Right lobe of liver (tissue), 6 donors: Measurements from ENCODE around the gene NUP93. TPM values are rescaled to one million over a fixed set of nuclear protein-coding genes. Genes with fewer than 3 reads are reported as not detected.

ENCODE experiments used
- ATAC-seq, 4 donors: fragments of 200-7000 bp; cut with Tn5 transposase; one replicate each; pipeline ENCODE4 v1.9.1; 2020; ENCODE audit warnings: mild to moderate bottlenecking in 4 of 4, moderate library complexity in 4 of 4
- DNase-seq, 3 donors: peaks; one replicate each; pipeline ENCODE4 v3.0.0-alpha.2; 2020
- H3K27ac ChIP-seq, 3 donors: fragments of 200-600 bp; one replicate each; pipeline ENCODE4 v1.8.0; 2022
- H3K27me3 ChIP-seq, 2 donors: fragments of 200-600 bp; one replicate each; pipeline ENCODE4 v1.8.0; 2022
- H3K36me3 ChIP-seq, 4 donors: fragments of 200-600 bp; sonication (generic) in 1 of 4; one replicate each; pipeline versions ENCODE4 v1.5.1 to v1.8.0; 2017 to 2022; ENCODE audit warnings: control low read depth in 1 of 4
- H3K4me1 ChIP-seq, 4 donors: fragments of 200-600 bp; sonication (generic) in 1 of 4; one replicate each; pipeline versions ENCODE4 v1.5.1 to v1.8.0; 2017 to 2022; ENCODE audit warnings: control low read depth in 1 of 4
- H3K4me3 ChIP-seq, 3 donors: fragments of 200-600 bp; one replicate each; pipeline ENCODE4 v1.8.0; 2022
- H3K9me3 ChIP-seq, 4 donors: fragments of 200-600 bp; sonication (generic) in 1 of 4; one replicate each; pipeline versions ENCODE4 v1.5.1 to v1.8.0; 2017 to 2022; ENCODE audit warnings: control low read depth in 1 of 4
- CTCF ChIP-seq, 4 donors: fragments of 200-600 bp in 3 of 4; fragments of 450-650 bp in 1 of 4; IDR thresholded peaks; one replicate each; pipeline versions ENCODE4 v1.5.1 to v1.8.0; 2016 to 2022; ENCODE audit warnings: antibody characterized with exemption in 4 of 4, mild to moderate bottlenecking in 2 of 4
- POLR2A ChIP-seq: fragments of 450-650 bp; IDR thresholded peaks from one replicate; pipeline ENCODE4 v1.6.1; 2017; ENCODE audit warnings: antibody characterized with exemption, mild to moderate bottlenecking
- WGBS: methylation state at CpG from one replicate; pipeline ENCODE4 v1.1.6; 2018; ENCODE audit warnings: low coverage, low lambda C conversion rate; ENCODE audit not compliant: insufficient coverage; ENCODE audit errors: missing lambda C conversion rate; 5-methylcytosine and 5-hydroxymethylcytosine counted together
- intact Hi-C, 2 donors: fragments of 100-400 bp; cut with DNase I; formaldehyde crosslinking; loops; one replicate each; pipeline versions ENCODE4 v1.11.2 to v1.14.1; 2022
- total RNA-seq, 6 experiments: library from RNA; depleted of rRNA in 2 of 6; stranded (reverse); fragments of >200 nt in 2 of 6; fragmentation: NEBNext Ultra II Directional in 3 of 6; extraction: Animal tissue kit (Norgen Biotek cat#: 25700) in 3 of 6; gene quantifications; one replicate each; pipeline versions ENCODE4 v1.1.0 to v1.2.4, GENCODE V29; 2016 to 2023
- donor health status: DM: no; HTN: yes; CAD: no.
- donor health status: DM: no; HTN: no; CAD: no.
- donor health status: DM: no; HTN: no; CAD: no.
- donor health status: DM: no; HTN: yes; CAD: no.
- donor health status: DM: no; HTN: yes; CAD: no.

Gene NUP93
- total RNA-seq, 6 experiments from 2014 or later: 8.3 to 17.0 (median 12.8) TPM

DNA sequence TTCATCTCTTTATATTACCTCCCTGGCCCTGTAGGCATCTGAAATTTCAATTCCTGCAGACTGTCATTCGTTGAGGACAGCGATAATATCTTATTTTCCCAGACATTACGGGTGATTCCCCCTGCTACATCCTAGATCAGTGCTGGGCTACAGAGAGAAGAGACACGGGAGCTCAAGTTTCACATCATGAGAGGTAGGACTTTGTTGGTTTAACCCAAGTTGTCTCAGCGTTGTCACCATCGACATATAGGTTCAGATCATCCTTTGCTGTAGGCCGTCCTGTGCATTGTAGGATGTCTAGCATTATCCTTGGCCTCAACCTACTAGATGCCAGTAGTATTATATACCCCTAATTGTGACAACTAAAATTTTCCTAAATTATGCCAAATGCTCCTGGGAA lies 28.4 kb upstream of the NUP93 start:
- H3K9me3 ChIP-seq: no peaks in the 10 kb centered on the region
- ATAC-seq: no peak
- intact Hi-C loops: no loop called here
- no peaks in the 10 kb centered on the region for H3K27me3 ChIP-seq
- no peak overlapping the region for H3K27ac ChIP-seq
- 70% methylated on average over 4 of the region's 7 CpGs for WGBS
- no peak for TF ChIP-seq CTCF (IDR thresholded peaks at IDR 0.05)
- TF ChIP-seq POLR2A: no peak
- H3K4me1 ChIP-seq: no peaks in the 10 kb centered on the region
- H3K36me3 ChIP-seq: no peaks in the 10 kb centered on the region
- no peak for DNase-seq
- H3K4me3 ChIP-seq: no peak overlapping the region

- Histone ChIP-seq H3K9me3 (no peaks in the 10 kb centered on the region), H3K36me3 (no peaks in the 10 kb centered on the region), H3K27me3 (no peaks in the 10 kb centered on the region), H3K4me3 (no peak overlapping the region), H3K27ac (no peak overlapping the region), H3K4me1 (no peaks in the 10 kb centered on the region)
- intact Hi-C loops: no loop called here
- ATAC-seq (no peak), DNase-seq (no peak)
- WGBS: 69% methylated on average over 4 of the region's 5 CpGs
- TF ChIP-seq POLR2A (no peak), CTCF (IDR thresholded peaks at IDR 0.05) (no peak)
Observed at GRCh38 chr16:56702836-56703235, 27.1 kb upstream of the NUP93 start.

- DNase-seq (no peak), ATAC-seq (no peak)
Observed at GRCh38 chr16:56708525-56709442, 21.1 kb upstream of the NUP93 start.

GRCh38 chr16:56709443-56710040 lies 20.4 kb upstream of the NUP93 start:
- intact Hi-C loops: no loop called here

More at GRCh38 chr16:56708525-56709442, 21.1 kb upstream of the NUP93 start:
- Histone ChIP-seq H3K36me3 (no peaks in the 10 kb centered on the region), H3K27ac (no peak overlapping the region), H3K4me3 (no peak overlapping the region), H3K27me3 (no peaks in the 10 kb centered on the region), H3K9me3 (no peaks in the 10 kb centered on the region), H3K4me1 (no peaks in the 10 kb centered on the region)
- TF ChIP-seq POLR2A: no peak
- intact Hi-C loops: no loop called here
- WGBS: 59% methylated on average over 9 of the region's 13 CpGs

More at GRCh38 chr16:56709443-56710040, 20.4 kb upstream of the NUP93 start:
- Histone ChIP-seq H3K4me3 (no peak overlapping the region), H3K9me3 (no peaks in the 10 kb centered on the region), H3K4me1 (no peaks in the 10 kb centered on the region), H3K36me3 (no peaks in the 10 kb centered on the region), H3K27ac (no peak overlapping the region), H3K27me3 (no peaks in the 10 kb centered on the region)
- 83% methylated on average over 4 of the region's 4 CpGs for WGBS
- DNase-seq: no peak
- TF ChIP-seq POLR2A: no peak
- no peak for TF ChIP-seq CTCF (IDR thresholded peaks at IDR 0.05)
- no peak for ATAC-seq
